ENCODE measurements around the gene TRIP11. TPM values are rescaled to one million over a fixed set of nuclear protein-coding genes. Genes with fewer than 3 reads are reported as not detected.
"Not testable (repeated sequence)": the region's sequence is repeated elsewhere in the genome, so short reads cannot be mapped to it uniquely, and the experiment has no call there.

The TRIP11 gene
- total and polyA plus RNA-seq, 2 experiments from 2014 or later: 39.2 to 44.7 TPM

DNA sequence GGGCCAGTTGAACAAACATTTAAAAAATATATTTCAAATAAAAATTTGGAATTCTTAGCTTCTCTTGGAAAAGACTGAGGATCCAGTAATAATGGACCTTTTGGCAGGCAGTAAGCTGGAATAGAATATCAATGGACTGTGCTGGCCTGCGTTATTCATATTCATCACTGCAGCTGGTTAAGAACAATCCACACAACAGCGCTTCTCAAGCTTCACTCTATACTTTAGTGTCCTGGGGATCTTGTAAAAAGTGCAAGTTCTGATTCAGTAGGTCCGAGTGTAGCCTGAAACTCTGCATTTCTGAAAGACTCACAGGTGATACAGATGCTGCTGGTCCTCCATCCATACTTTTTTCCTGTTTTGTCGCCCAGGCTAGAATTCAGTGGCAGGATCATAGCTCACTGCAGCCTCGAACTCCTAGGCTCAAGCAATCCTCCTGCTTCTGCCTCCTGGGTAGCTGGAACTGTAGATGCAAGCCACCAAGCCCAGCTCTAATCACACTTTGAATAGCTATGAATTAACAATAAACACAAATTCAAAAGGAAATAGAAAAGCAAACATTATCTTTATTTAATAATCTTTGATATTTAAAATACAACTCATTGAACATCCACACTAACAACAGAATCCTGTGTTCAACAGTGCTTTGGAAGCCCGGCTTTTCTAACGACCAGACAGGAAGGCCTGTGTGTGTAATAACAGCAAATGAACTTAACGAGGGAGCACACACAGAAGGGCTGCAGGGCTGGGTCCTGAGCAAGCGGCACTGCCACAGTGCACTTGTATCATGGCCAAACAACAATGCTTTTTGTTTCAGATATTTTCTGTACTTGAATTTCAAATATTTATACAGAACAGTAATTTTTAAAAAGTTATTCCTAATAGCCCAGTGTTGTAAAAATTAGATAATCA is 18.4 kb upstream of the TRIP11 start:
- no peaks in the 10 kb centered on the region for H3K27me3 ChIP-seq
- H2AFZ ChIP-seq: no peak overlapping the region
- no peak for DNase-seq (ENCODE audit: low spot score)
- no peaks in the 10 kb centered on the region for H3K4me1 ChIP-seq (ENCODE audit: insufficient read depth)
- WGBS (ENCODE audit: low lambda C conversion rate, missing lambda C conversion rate): 86% methylated on average over 9 of the region's 9 CpGs
- no peak overlapping the region for H3K27ac ChIP-seq
- no peaks in the 10 kb centered on the region for H3K79me2 ChIP-seq
- no peaks in the 10 kb centered on the region for H4K20me1 ChIP-seq (ENCODE audit: insufficient read depth, poor library complexity, severe bottlenecking)
- no peak overlapping the region for H3K4me3 ChIP-seq
- H3K9me2 ChIP-seq (replicated peaks; ENCODE audit: insufficient read depth): no peaks in the 10 kb centered on the region
- H3K4me2 ChIP-seq: no peak overlapping the region
- TF ChIP-seq CTCF (IDR thresholded peaks at IDR 0.05; ENCODE audit: poor library complexity): no peak
- no peak for TF ChIP-seq EZH2phosphoT487 (IDR thresholded peaks at IDR 0.05; ENCODE audit: low read depth, severe bottlenecking, unreplicated experiment)
- no peak for TF ChIP-seq EZH2 (IDR thresholded peaks at IDR 0.05; ENCODE audit: borderline replicate concordance)
- no peaks in the 10 kb centered on the region for H3K9me3 ChIP-seq (ENCODE audit: low read depth)
- no peaks in the 10 kb centered on the region for H3K36me3 ChIP-seq (replicated peaks; ENCODE audit: insufficient read depth, low read depth)

GRCh38 chr14:92049781-92050180 is 9.9 kb upstream of the TRIP11 start:
- no peak overlapping the region for H3K4me3 ChIP-seq
- H3K9me2 ChIP-seq (replicated peaks; ENCODE audit: insufficient read depth): no peaks in the 10 kb centered on the region
- no peaks in the 10 kb centered on the region for H3K27me3 ChIP-seq
- no peak overlapping the region for H3K4me2 ChIP-seq
- no peaks in the 10 kb centered on the region for H3K36me3 ChIP-seq (replicated peaks; ENCODE audit: insufficient read depth, low read depth)
- no peak overlapping the region for H3K27ac ChIP-seq
- H3K9me3 ChIP-seq (ENCODE audit: low read depth): no peaks in the 10 kb centered on the region
- peaks cover 4% of the 10 kb centered on the region for H4K20me1 ChIP-seq (ENCODE audit: insufficient read depth, poor library complexity, severe bottlenecking)
- TF ChIP-seq EZH2 (IDR thresholded peaks at IDR 0.05; ENCODE audit: borderline replicate concordance) (no peak), EZH2phosphoT487 (IDR thresholded peaks at IDR 0.05; ENCODE audit: low read depth, severe bottlenecking, unreplicated experiment) (no peak), CTCF (IDR thresholded peaks at IDR 0.05; ENCODE audit: poor library complexity) (no peak)
- DNase-seq (ENCODE audit: low spot score): no peak
- no peaks in the 10 kb centered on the region for H3K4me1 ChIP-seq (ENCODE audit: insufficient read depth)
- H2AFZ ChIP-seq: no peak overlapping the region
- peaks cover 3% of the 10 kb centered on the region for H3K79me2 ChIP-seq
- WGBS (ENCODE audit: low lambda C conversion rate, missing lambda C conversion rate): 93% methylated on average over 3 of the region's 3 CpGs

DNA sequence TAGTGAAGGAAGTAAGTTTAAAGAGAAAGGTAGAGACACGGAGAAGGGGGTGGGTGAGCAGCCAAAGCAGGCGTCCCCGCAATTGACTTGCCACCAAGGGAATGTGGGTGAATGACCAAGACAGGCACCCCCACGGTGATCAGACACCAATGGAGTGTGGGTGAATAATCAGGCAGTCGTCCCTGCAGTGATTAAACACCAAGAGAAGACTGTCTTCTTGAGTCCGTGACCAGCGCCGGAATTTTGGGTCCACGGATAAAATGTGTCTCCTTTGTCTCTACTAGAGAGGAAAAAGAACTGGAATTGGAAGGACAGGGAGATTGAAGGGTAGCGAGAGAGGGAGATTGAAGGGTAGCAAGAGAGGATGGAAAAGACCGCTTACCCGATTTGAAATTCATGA is 9.4 kb upstream of the TRIP11 start:
- not testable (repeated sequence) for DNase-seq (ENCODE audit: low spot score); H3K9me2 ChIP-seq (replicated peaks; ENCODE audit: insufficient read depth); H2AFZ ChIP-seq; H3K4me3 ChIP-seq; H3K4me2 ChIP-seq; H4K20me1 ChIP-seq (ENCODE audit: insufficient read depth, poor library complexity, severe bottlenecking); H3K9me3 ChIP-seq (ENCODE audit: low read depth); H3K36me3 ChIP-seq (replicated peaks; ENCODE audit: insufficient read depth, low read depth); H3K79me2 ChIP-seq; H3K27me3 ChIP-seq; H3K4me1 ChIP-seq (ENCODE audit: insufficient read depth); H3K27ac ChIP-seq
- WGBS (ENCODE audit: low lambda C conversion rate, missing lambda C conversion rate): 96% methylated on average over 12 of the region's 12 CpGs

DNA sequence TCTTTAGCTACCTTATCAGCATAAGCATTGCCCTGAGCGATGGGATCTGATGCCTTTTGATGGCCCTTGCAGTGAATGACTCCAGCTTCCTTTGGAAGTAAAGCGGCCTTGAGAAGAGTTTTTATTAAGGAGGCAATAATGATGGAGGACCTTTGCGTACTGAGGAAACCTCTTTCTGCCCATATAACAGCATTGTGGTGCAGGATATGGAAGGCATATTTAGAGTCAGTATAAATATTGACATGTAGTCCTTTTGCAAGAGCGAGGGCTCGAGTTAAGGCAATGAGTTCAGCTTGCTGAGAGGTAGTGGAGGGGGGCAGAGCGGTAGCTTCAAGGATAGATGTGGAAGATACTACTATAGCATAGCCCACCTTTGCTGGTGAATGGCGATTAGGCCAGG is 6.0 kb upstream of the TRIP11 start:
- not testable (repeated sequence) for H3K27ac ChIP-seq, H3K4me3 ChIP-seq
- WGBS (ENCODE audit: low lambda C conversion rate, missing lambda C conversion rate): 97% methylated on average over 7 of the region's 7 CpGs

GRCh38 chr14:92041766-92042165 is 1.9 kb upstream of the TRIP11 start:
- H2AFZ ChIP-seq; H3K9me2 ChIP-seq (replicated peaks; ENCODE audit: insufficient read depth); H3K4me3 ChIP-seq; H3K36me3 ChIP-seq (replicated peaks; ENCODE audit: insufficient read depth, low read depth); DNase-seq (ENCODE audit: low spot score); H3K4me2 ChIP-seq; H3K9me3 ChIP-seq (ENCODE audit: low read depth); H3K27me3 ChIP-seq; H3K27ac ChIP-seq: not testable (repeated sequence)
- Histone ChIP-seq H3K4me1 (ENCODE audit: insufficient read depth) (peaks cover 21% of the 10 kb centered on the region), H3K79me2 (peaks cover 40% of the 10 kb centered on the region), H4K20me1 (ENCODE audit: insufficient read depth, poor library complexity, severe bottlenecking) (peaks cover 18% of the 10 kb centered on the region)
- WGBS (ENCODE audit: low lambda C conversion rate, missing lambda C conversion rate): 44% methylated on average over 2 of the region's 2 CpGs

More for the DNA sequence above, 6.0 kb upstream of the TRIP11 start:
- H3K4me2 ChIP-seq; H2AFZ ChIP-seq; H4K20me1 ChIP-seq (ENCODE audit: insufficient read depth, poor library complexity, severe bottlenecking); H3K27me3 ChIP-seq; H3K4me1 ChIP-seq (ENCODE audit: insufficient read depth); H3K9me3 ChIP-seq (ENCODE audit: low read depth); H3K9me2 ChIP-seq (replicated peaks; ENCODE audit: insufficient read depth); H3K36me3 ChIP-seq (replicated peaks; ENCODE audit: insufficient read depth, low read depth); DNase-seq (ENCODE audit: low spot score): not testable (repeated sequence)
- H3K79me2 ChIP-seq: peaks cover 15% of the 10 kb centered on the region

Data from hepatocyte (in vitro differentiated cells).